SK-N-MC (cell line): ENCODE results near the gene KCNH2.
"Not testable (repeated sequence)": the region's sequence is repeated elsewhere in the genome, so short reads cannot be mapped to it uniquely, and the experiment has no call there.

Experiments
- EZH2 ChIP-seq: fragments of 200-600 bp; sonication (generic); IDR thresholded peaks from one replicate; pipeline ENCODE4 v1.6.1; 2017; ENCODE audit warnings: antibody characterized with exemption
- POLR2AphosphoS5 ChIP-seq: IDR thresholded peaks from 2 replicates; pipeline ENCODE4 v1.6.1; 2012; ENCODE audit warnings: mild to moderate bottlenecking, low read depth, low read length, borderline replicate concordance

DNA sequence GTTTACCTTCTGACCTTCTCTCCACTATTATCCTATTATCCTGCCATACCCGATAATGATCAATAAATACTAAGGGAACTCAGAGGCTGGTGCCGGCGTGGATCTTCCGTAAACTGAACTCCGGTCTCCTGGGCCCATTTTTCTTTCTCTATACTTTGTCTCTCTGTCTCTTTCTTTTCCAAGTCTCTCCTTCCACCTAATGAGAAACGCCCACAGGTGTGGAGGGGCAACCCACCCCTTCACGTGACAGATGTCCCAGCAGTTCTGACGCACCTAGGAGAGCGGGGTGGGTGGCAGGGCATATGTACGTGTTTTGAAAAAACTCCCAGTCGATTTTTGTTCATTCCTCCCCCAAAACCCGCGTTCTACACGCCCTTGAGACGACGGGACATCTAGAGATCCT is 49.6 kb upstream of the KCNH2 start:
- not testable (repeated sequence) for TF ChIP-seq EZH2, POLR2AphosphoS5
